NCI-H345 (cell line): ENCODE results near the gene KCNE2.
A peak's percentile ranks its signal among the peaks of the same experiment; 100 is the strongest.

Experiments
- DNase-seq: peaks from one replicate; lab custom pipeline; 2025; lab: John Stamatoyannopoulos, UW

KCNE2 gene, protein sequence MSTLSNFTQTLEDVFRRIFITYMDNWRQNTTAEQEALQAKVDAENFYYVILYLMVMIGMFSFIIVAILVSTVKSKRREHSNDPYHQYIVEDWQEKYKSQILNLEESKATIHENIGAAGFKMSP

GRCh38 chr21:34363733-34364132 lies at the start of gene KCNE2:
KCNE2 (plus strand) TSS chr21:34364006; CDS start chr21:34370479, 6,473 bp downstream.
- DNase-seq: no peak

DNA sequence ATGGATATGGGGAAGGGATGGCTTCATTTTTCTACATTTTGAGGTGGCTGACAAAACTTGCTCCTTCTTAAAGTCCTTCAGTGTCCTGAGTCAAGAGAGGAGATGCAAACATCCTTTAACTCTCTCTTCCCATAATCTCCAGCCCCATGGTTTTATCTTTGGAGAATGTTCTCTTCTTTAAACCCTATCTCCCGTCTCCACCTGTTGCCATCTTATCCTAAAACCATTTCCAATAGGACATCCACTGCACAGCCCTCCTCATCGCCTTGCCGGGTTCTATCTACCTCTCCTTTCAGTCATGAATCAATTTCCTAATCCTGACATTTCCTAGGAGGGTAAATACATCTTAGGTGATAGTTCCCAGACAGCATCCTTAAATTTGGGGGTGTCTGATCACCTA lies 44.2 kb upstream of the KCNE2 start:
- no peak for DNase-seq

- no peak for DNase-seq
Observed at GRCh38 chr21:34320011-34320410, 43.8 kb upstream of the KCNE2 start.

DNA sequence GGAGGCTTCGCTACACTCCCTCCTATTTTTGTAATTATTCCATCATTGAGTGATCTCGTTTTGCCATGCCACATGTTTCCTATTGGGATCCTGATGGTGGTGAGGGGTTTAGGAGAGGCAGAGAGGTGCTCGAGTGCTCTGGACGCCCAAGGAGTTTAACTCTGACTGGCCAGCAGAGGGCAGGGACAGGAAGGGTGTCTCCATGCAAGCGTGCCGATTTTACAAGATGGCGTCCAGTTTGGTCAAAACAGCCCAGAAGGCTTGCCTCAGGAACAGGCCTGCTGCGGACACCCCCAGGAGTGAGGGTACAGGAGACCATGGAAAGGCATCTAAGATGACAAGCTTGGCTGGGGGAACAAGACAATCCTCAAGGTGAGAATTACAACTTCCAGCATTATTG lies 33.8 kb upstream of the KCNE2 start:
- DNase-seq: no peak

DNA sequence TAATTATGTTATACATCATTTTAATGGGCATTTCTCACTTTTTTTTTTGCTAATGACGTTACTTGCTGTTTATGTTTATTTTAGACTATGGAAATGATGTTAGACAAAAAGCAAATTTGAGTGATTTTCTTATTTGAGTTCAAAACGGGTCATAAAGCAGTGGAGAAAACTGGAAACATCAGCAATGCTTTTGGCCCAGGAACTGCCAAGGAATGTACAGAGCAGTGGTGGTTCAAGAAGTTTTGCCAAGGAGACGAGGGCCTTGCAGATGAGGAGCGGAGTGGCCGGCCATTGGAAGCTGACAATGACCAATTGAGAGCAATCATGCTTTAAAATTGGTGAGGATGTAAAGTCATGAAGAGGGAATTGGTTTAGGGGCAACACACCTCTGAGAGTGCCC lies 32.1 kb upstream of the KCNE2 start:
- DNase-seq: no peak

DNA sequence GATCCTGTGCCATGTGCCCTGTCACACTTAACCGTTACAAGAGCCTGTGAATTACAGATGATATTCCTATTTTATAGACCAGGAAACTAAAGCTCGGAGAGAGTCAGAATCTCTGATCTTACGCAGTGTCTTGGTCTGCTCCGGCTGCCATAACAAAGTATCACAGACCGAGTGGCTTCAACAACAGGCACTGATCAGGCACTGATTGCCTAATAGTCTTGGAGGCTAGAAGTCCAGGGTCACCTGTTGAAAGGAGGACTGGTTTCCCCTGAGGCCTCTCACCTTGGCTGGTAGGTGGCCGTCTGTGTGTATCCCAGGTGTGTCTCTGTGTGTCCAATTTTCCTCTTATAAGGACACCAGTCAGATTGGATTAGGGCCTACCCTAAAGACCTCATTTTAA lies 31.5 kb upstream of the KCNE2 start:
- no peak for DNase-seq

- no peak for DNase-seq
Observed at GRCh38 chr21:34333121-34333739, 30.6 kb upstream of the KCNE2 start.

DNA sequence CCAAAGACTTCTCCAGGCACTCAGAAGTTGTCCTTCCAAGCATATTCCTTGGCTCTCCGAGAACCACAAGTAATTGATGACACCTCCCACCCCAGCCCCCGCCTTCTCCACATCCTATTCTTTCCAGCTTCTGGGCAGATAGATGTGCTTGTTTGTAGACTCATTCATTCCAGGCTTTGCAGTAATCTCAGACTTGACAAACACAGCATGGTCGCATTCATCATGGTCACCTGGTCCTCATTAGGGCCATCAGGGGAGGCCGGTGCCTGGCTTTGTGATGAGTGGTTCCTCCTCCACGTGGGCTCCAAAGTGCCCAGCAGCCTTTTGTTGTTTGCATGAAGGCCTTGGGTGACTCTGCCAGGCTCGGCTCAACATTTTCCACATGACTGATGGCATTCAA lies 28.5 kb upstream of the KCNE2 start:
- DNase-seq: peak; percentile 71

GRCh38 chr21:34336245-34336644 lies 27.6 kb upstream of the KCNE2 start:
- DNase-seq: no peak

- DNase-seq: no peak
Observed at GRCh38 chr21:34336756-34337391, 26.9 kb upstream of the KCNE2 start.

DNA sequence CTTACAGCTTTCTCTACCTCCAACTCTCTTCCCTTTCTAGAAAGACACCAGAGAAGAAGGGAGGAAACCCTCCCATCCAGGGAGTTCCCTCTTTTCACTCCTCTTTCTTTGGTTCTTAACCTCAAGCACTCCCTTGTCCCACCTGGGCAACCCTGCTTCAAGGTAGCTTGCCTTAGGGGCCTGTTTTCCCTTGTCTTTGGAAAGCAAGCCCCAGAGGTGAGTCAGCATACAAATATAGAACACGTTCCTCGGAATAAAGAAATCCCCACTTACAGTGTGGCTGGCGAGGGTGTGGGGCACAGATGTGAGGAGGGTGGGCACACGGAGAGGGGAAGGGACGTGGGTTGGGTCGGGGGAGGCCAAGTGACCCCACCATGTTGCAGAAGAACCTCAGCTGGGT lies 26.1 kb upstream of the KCNE2 start:
- no peak for DNase-seq

DNA sequence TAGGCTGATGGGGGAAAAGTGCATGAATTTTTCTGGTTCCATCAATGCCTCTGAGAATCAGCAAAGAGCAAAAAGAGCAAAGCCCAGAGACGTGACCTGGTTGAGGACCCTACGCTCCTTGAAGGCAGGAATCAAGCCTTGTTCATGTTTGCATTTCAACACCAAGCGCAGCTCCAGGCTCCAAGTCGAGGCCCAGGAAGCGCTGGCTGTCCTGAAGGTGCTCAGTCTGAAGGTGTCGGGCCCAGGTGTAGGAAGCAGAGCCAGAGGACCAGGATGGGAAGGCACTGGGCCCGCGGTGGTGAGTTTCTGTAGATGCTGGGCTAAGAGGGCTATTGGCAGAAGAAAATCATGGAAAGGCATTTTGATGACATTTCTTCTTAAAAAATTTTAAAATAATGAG lies 25.6 kb upstream of the KCNE2 start:
- no peak for DNase-seq

DNA sequence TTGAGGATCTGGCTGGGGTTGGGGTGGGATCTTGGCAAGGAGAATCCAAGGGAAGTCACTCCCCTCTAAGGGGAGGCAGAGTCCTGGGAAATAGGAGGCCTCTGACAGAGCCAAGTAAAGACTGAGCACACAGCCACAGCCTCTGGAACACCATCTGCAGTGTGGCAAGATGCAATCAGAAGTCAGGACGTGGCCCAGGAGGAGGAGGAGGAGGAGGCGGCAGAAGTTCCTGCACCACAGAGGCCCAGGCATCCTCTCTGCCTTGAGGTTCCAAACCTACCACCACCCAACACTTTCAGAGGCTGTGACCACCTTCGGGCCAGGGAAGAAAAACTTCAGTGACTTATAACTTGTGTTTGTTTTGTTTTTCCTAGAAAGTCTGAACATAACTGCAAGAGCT lies 23.7 kb upstream of the KCNE2 start:
- no peak for DNase-seq

- DNase-seq: no peak
Observed at GRCh38 chr21:34342476-34342875, 21.3 kb upstream of the KCNE2 start.

GRCh38 chr21:34343347-34343746 lies 20.5 kb upstream of the KCNE2 start:
- no peak for DNase-seq

DNA sequence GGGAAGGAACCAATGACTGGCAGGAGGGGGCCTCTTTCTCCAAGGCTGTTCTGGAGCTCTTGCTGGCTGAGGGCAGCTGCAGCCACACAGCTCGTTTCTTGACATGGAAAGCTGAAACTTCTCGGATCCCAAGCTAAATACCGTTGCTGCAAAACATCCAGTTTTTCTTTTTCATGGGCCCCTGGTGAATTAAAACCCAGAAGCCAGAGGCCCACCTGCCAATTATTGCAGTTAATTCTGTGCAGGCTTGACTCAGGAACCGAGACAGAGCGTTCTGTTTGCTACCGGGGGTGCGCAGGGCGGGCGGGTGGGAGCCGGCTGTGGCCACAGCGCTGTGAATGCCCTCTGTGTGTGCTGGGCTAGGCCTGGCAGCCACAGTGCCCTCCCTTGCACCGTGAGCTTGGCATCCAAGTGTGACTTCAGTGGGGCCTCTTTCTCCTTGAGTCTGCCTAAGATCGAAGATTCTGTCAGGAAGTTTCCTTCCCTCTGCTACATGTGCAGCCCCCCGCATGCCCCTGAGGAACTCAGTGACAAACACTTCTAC lies 19.9 kb upstream of the KCNE2 start:
- no peak for DNase-seq

DNA sequence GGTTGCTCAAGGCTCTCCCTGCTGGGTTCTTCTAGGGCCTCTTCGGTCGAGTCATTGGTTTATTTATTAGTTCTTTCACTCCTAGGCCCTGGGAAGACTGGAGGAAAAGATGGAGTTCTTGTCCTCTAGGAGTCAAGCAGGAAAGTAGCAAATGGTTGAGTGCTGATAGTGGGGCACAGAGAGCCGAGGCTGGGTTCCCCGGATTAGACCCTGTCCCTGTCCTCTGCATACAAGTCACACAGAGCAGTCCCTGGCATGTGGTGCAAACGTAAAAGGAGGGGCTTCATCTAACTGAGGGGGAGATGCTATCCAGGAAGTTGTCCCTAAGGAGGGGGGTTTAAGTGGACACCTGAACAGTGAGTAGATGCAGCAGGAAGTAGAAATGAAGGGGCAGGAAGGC lies 19.2 kb upstream of the KCNE2 start:
- DNase-seq: no peak

DNA sequence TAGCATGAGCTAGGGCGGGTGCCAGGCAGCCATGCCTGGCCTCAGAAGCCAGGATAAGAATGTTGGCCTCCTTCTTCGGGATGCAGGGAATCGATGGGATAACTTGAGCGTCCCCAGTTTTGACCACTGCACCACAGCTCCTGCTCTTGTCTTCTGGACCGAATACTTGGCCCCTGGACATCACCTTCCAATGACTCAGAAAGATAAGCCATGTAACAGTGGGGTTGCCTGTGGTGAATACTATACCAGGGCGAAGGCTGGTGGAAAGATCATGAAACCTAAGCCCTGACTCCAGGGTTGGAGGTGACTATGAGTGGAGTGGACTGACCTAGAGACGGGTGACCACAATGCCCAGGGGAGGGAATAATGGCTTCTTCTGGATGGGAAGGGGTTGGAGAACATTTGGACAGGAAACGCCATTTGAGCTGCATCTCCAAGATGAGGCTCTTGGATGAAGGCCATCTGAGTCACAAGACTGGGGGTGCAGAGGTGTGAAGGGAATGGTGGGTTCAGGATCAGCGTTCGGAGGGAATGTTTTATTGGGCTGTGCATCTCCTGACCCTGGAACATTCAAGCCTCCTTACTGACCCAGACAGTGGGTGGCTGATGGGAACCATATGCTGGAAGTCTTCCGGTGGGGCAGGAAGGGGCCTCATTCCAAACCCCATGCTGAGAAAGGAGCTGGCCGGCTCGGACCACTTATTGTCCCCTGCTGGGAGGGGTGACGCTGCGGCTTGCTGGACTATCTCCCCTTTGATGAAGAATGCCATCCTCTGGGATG lies 18.5 kb upstream of the KCNE2 start:
- DNase-seq: no peak

- DNase-seq: no peak
Observed at GRCh38 chr21:34345892-34346291, 17.9 kb upstream of the KCNE2 start.

- no peak for DNase-seq
Observed at GRCh38 chr21:34348890-34349519, 14.8 kb upstream of the KCNE2 start.

DNA sequence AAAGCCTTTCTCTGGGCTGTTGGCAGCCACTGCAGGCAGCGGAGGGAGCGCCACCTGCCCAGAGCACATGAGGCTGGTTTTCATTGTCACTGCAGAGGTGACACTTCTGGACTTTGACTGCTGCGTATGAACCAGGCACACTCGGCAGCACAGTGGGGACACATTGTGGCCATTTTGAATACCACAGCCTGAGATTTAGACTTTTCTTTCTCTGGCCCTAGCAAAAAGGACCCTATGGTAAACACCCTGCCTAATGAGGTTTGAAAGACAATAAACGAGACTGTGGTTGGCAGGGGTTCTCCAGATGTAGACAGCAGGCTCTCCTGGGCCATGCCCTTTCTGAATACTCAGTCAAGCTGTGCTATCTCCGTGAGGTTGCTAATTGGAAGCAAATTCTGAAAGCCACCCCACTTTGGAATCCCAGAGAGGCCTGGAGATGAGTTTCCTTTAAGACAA lies 12.0 kb upstream of the KCNE2 start:
- DNase-seq: peak; percentile 81

- no peak for DNase-seq
Observed at GRCh38 chr21:34352556-34352955, 11.2 kb upstream of the KCNE2 start.
